NCI-H748 (cell line): ENCODE measurements around the gene NR2C2.

Source experiments
- DNase-seq: peaks from one replicate; lab custom pipeline; 2025; ENCODE audit not compliant: unreplicated experiment; lab: John Stamatoyannopoulos, UW

NR2C2 gene

GRCh38 chr3:15014606-15015328 is 67.4 kb downstream of the NR2C2 start:
- no peak for DNase-seq

- no peak for DNase-seq
Measured at GRCh38 chr3:15015456-15015855, 68.1 kb downstream of the NR2C2 start.

GRCh38 chr3:15017191-15017590 is 69.8 kb downstream of the NR2C2 start:
- DNase-seq, result no peak

- no peak for DNase-seq
Measured at GRCh38 chr3:15023249-15023648, 75.9 kb downstream of the NR2C2 start.

- DNase-seq, result no peak
Measured at GRCh38 chr3:15023719-15024118, 76.3 kb downstream of the NR2C2 start.

GRCh38 chr3:15029625-15030024 is 82.2 kb downstream of the NR2C2 start:
- DNase-seq, result no peak

GRCh38 chr3:15032650-15033049 is 85.3 kb downstream of the NR2C2 start:
- no peak for DNase-seq

GRCh38 chr3:15033103-15033502 is 85.7 kb downstream of the NR2C2 start:
- DNase-seq, result no peak

GRCh38 chr3:15038306-15038705 is 90.9 kb downstream of the NR2C2 start:
- no peak for DNase-seq

GRCh38 chr3:15040844-15041243 is 93.5 kb downstream of the NR2C2 start:
- no peak for DNase-seq

- DNase-seq, result no peak
Measured at GRCh38 chr3:15041950-15042349, 94.6 kb downstream of the NR2C2 start.

GRCh38 chr3:15042936-15043335 is 95.6 kb downstream of the NR2C2 start:
- DNase-seq, result no peak

- DNase-seq, result no peak
Measured at GRCh38 chr3:15043408-15044171, 96.2 kb downstream of the NR2C2 start.

GRCh38 chr3:15044326-15044725 is 96.9 kb downstream of the NR2C2 start:
- no peak for DNase-seq

GRCh38 chr3:15045667-15046066 is 98.3 kb downstream of the NR2C2 start:
- no peak for DNase-seq

GRCh38 chr3:15049584-15049983 is 102.2 kb downstream of the NR2C2 start:
- no peak for DNase-seq

GRCh38 chr3:15050405-15051092 is 103.2 kb downstream of the NR2C2 start:
- no peak for DNase-seq

- peak; percentile 21 for DNase-seq
Measured at GRCh38 chr3:15051531-15051930, 104.1 kb downstream of the NR2C2 start.

GRCh38 chr3:15052335-15053242 is 105.2 kb downstream of the NR2C2 start:
- no peak for DNase-seq

GRCh38 chr3:15053541-15053940 is 106.2 kb downstream of the NR2C2 start:
- no peak for DNase-seq

- no peak for DNase-seq
Measured at GRCh38 chr3:15055019-15055557, 107.7 kb downstream of the NR2C2 start.
